T-cell (primary cell): ENCODE results near the gene MYO1A. TPM values are rescaled to one million over a fixed set of nuclear protein-coding genes. Genes with fewer than 3 reads are reported as not detected.

Experiments
- ATAC-seq, 4 experiments: fragments of 200-7000 bp in 3 of 4; fragments of 150-1000 bp in 1 of 4; cut with Tn5 transposase; replicated peaks in 1 of 4; 1 replicate in 3 of 4; 2 replicates in 1 of 4; pipeline ENCODE4 v1.10.0; 2021; ENCODE audit warnings: moderate library complexity in 3 of 4, mild to moderate bottlenecking in 2 of 4, moderate number of reproducible peaks in 1 of 4
- CTCF ChIA-PET, 2 donors: fragments of 300-600 bp; sonication (Branson Sonifier 250); formaldehyde crosslinking; loops; one replicate each; lab custom pipeline; 2022; ENCODE audit warnings: antibody characterized with exemption in 2 of 2; lab: Charles Lee
- POLR2A ChIA-PET, 2 donors: fragments of 300-600 bp; sonication (Branson Sonifier 250); formaldehyde crosslinking; loops; one replicate each; lab custom pipeline; 2022; ENCODE audit warnings: antibody characterized with exemption in 2 of 2; lab: Charles Lee
- DNase-seq, 35 experiments: peaks; one replicate each; pipeline versions ENCODE4 v3.0.0 to v3.0.0-alpha.2; 2013 to 2023
- H3K27ac ChIP-seq: one replicate; pipeline ENCODE4 v1.5.1; 2013; ENCODE audit warnings: low read length
- H3K27me3 ChIP-seq, 2 experiments: replicated peaks in 1 of 2; 1 replicate in 1 of 2; 2 replicates in 1 of 2; pipeline versions ENCODE4 v1.6.1 to v1.7.0; 2013; ENCODE audit warnings: low read length in 1 of 2, mixed read lengths in 1 of 2; ENCODE audit not compliant: control insufficient read depth in 2 of 2, insufficient read depth in 2 of 2; ENCODE audit errors: extremely low read depth in 1 of 2
- H3K36me3 ChIP-seq, 2 donors: 1 replicate in 1 of 2; 2 replicates in 1 of 2; pipeline versions ENCODE4 v1.6.1 to v1.7.0; 2013; ENCODE audit warnings: low read length in 1 of 2; ENCODE audit not compliant: control insufficient read depth in 2 of 2, insufficient read depth in 1 of 2; ENCODE audit errors: extremely low read depth in 1 of 2
- H3K4me1 ChIP-seq, 2 experiments: 1 replicate in 1 of 2; 2 replicates in 1 of 2; pipeline versions ENCODE4 v1.6.1 to v1.7.0; 2013; ENCODE audit warnings: low read length in 2 of 2, mixed read lengths in 1 of 2; ENCODE audit not compliant: insufficient read depth in 2 of 2, control insufficient read depth in 1 of 2; ENCODE audit errors: extremely low read depth in 1 of 2
- H3K4me3 ChIP-seq, 2 donors: 1 replicate in 1 of 2; 2 replicates in 1 of 2; pipeline versions ENCODE4 v1.5.1 to v1.7.0; 2013; ENCODE audit warnings: mild to moderate bottlenecking in 2 of 2, low read length in 1 of 2, moderate library complexity in 1 of 2; ENCODE audit not compliant: control insufficient read depth in 1 of 2; ENCODE audit errors: extremely low read depth in 1 of 2
- H3K9me3 ChIP-seq: 2 replicates; pipeline ENCODE4 v1.7.0; 2013
- H3K27ac Mint-ChIP-seq, 2 donors: one replicate each; pipeline ENCODE4 v1.8.0; 2020 to 2021; ENCODE audit warnings: mild to moderate bottlenecking in 2 of 2, mixed read lengths in 2 of 2
- H3K27me3 Mint-ChIP-seq, 2 donors: one replicate each; pipeline ENCODE4 v1.8.0; 2021 to 2022; ENCODE audit warnings: mixed read lengths in 2 of 2
- H3K36me3 Mint-ChIP-seq: one replicate; pipeline ENCODE4 v1.8.0; 2021; ENCODE audit warnings: mixed read lengths
- H3K4me1 Mint-ChIP-seq, 3 donors: one replicate each; pipeline ENCODE4 v1.8.0; 2020 to 2022; ENCODE audit warnings: mixed read lengths in 3 of 3, mild to moderate bottlenecking in 1 of 3
- H3K4me3 Mint-ChIP-seq, 3 donors: one replicate each; pipeline ENCODE4 v1.8.0; 2020 to 2022; ENCODE audit warnings: mild to moderate bottlenecking in 3 of 3, mixed read lengths in 3 of 3, moderate library complexity in 3 of 3
- H3K9me3 Mint-ChIP-seq, 3 donors: one replicate each; pipeline ENCODE4 v1.8.0; 2020 to 2022; ENCODE audit warnings: mixed read lengths in 3 of 3
- WGBS: methylation state at CpG from one replicate; pipeline ENCODE4 v1.1.5; 2013; ENCODE audit warnings: missing lambda C conversion rate; ENCODE audit not compliant: insufficient coverage; 5-methylcytosine and 5-hydroxymethylcytosine counted together
- total RNA-seq, 35 experiments: library from RNA in 6 of 35; stranded (reverse) in 6 of 35; fragments of 120-200 nt in 1 of 35; gene quantifications; one replicate each; pipeline versions ENCODE4 v1.2.1 to v1.2.4 and lab custom pipeline; 2013 to 2026

Gene MYO1A
- total RNA-seq, 5 donors from 2014 or later (not counting 1 experiment from before 2014, with no cell fraction given), result 0.54 to 2.2 (median 1.4) TPM

DNA sequence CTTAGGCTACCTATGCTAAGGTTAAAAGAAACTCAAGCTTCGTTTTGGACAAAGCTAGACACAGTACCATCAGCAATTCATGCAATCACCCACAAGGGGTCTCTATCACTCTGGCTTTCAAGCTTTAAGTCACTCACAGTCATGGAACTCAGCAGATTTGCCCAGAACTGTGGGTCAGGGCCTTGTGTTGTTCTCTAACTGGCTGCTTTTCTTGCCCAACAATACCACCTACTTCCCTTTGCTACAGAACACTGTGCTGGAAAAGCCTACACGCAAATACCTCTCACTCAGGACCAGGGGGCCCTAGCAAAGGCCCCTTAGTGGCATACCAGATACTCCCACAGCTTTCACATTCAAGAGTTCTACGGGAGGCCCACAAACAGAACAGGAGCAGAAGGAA, 19.6 kb upstream of the MYO1A start:
- peak; percentile 98 to 100 (median 99) for ATAC-seq
- Histone ChIP-seq H3K27ac (peak overlapping the region; percentile 54), H3K4me3 (no peak overlapping the region), H3K4me1 (peaks cover 5 to 12% of the 10 kb centered on the region in 2 experiments), H3K36me3 (peaks cover 0 to 20% of the 10 kb centered on the region in 2 donors), H3K27me3 (no peaks in the 10 kb centered on the region), H3K9me3 (no peaks in the 10 kb centered on the region)
- peak overlapping the region in 1 of 3 donors; percentile 6 for H3K4me3 Mint-ChIP-seq
- CTCF ChIA-PET, result interaction anchor here (0.6 to 6.9 kb wide), 27 partner anchors 9 to 591 kb away, joined by 3 to 201 read pairs (median 5); partner anchors contain the start of genes STAT6 (in 2 of the 2), LRP1 (in 1 of the 2) and NEMP1 (in 1 of the 2)
- peaks cover 17 to 31% (median 26%) of the 10 kb centered on the region in 3 donors for H3K4me1 Mint-ChIP-seq
- no peaks in the 10 kb centered on the region for H3K9me3 Mint-ChIP-seq
- DNase-seq, result peak in 30 of 35 experiments; percentile 30 to 88 (median 55)
- peaks cover 31% of the 10 kb centered on the region for H3K36me3 Mint-ChIP-seq
- WGBS, result 25% methylated on average over 2 of the region's 3 CpGs
- POLR2A ChIA-PET, result interaction anchor here (0.6 to 2.0 kb wide), 5 partner anchors 8 to 43 kb away, joined by 3 to 9 read pairs (median 3); partner anchors contain the start of gene STAT6 (in 1 of the 2)
- peak overlapping the region; percentile 85 to 92 for H3K27ac Mint-ChIP-seq
- H3K27me3 Mint-ChIP-seq, result no peaks in the 10 kb centered on the region

DNA sequence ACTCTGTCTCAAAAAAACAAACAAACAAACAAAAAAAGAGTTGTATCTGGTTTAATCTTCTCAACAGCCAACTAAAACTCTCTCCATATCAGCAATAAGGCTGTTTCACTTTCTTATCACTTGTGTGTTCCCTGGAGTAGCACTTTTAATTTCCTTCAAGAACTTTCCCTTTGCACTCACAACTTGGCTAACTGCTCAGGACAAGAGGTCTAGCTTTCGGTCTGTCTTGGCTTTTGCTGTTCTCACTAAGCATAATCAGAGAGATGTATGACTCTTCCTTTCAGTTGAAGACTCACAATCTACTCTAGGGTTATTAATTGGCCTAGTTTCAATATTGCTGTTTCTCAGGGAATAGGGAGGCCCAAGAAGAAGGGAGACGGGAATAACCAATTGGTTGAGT, 16.3 kb upstream of the MYO1A start:
- H3K27ac Mint-ChIP-seq, result peak overlapping the region; percentile 44 to 80
- H3K4me1 ChIP-seq, result peaks cover 9 to 22% of the 10 kb centered on the region in 2 experiments
- no peaks in the 10 kb centered on the region for H3K9me3 ChIP-seq
- no peaks in the 10 kb centered on the region for H3K27me3 ChIP-seq
- H3K36me3 Mint-ChIP-seq, result peaks cover 22% of the 10 kb centered on the region
- no CpG with 5 or more reads among the region's 2 CpGs for WGBS
- ChIA-PET CTCF (interaction anchor here (0.5 to 1.7 kb wide), 5 partner anchors 7 to 61 kb away, joined by 3 to 12 read pairs (median 6); partner anchors contain the start of gene STAT6 (in 1 of the 2)), POLR2A (no interaction called here)
- DNase-seq (no peak), ATAC-seq (no peak)
- no peak overlapping the region for H3K4me3 ChIP-seq
- peaks cover 0 to 11% of the 10 kb centered on the region in 2 donors for H3K36me3 ChIP-seq
- peaks cover 30 to 39% (median 36%) of the 10 kb centered on the region in 3 donors for H3K4me1 Mint-ChIP-seq
- H3K9me3 Mint-ChIP-seq, result no peaks in the 10 kb centered on the region
- H3K27me3 Mint-ChIP-seq, result no peaks in the 10 kb centered on the region
- H3K27ac ChIP-seq, result no peak overlapping the region
- H3K4me3 Mint-ChIP-seq, result no peak overlapping the region

DNA sequence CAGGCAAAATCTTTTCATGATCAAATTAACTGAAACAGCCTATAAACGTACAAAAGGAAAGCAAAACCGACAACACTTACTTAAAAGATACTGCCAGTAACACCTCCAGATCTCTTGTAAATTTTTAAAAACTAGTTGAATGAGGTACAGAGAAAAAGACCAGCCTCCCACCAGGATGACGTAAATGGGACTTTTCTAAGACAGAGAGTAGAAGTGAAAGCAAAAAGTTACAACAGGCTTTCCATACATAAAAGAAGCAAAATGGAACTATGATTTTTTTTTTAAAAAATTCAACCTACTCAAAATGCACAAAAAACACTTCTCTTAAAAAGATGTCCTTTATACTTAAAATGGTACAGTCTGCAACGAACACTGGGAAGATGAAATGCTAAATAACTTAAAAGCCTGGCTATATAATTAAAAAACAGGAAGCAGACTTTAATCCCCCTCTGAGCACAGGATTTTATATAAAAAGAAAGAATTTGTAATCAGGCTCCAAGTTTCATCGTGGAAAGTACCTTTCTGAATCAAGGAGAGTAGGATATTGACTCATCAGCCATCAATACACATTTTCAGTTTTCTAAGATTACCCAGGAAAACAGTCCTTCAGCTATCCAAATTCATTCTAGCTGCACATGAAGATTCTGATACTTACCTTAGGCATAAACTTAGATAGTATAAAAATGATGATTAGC, 14.2 kb upstream of the MYO1A start:
- no peaks in the 10 kb centered on the region for H3K9me3 Mint-ChIP-seq
- Histone ChIP-seq H3K36me3 (peaks cover 0 to 7% of the 10 kb centered on the region in 2 donors), H3K9me3 (no peaks in the 10 kb centered on the region), H3K4me1 (peaks cover 4 to 13% of the 10 kb centered on the region in 2 experiments), H3K27ac (peak overlapping the region; percentile 91), H3K4me3 (peak overlapping the region in 1 of 2 donors; percentile 26), H3K27me3 (no peaks in the 10 kb centered on the region)
- H3K27me3 Mint-ChIP-seq, result no peaks in the 10 kb centered on the region
- DNase-seq (peak in 32 of 35 experiments; percentile 17 to 91 (median 61)), ATAC-seq (peak; percentile 84 to 99 (median 88))
- no CpG with 5 or more reads among the region's 5 CpGs for WGBS
- H3K36me3 Mint-ChIP-seq, result peaks cover 19% of the 10 kb centered on the region
- H3K4me3 Mint-ChIP-seq, result peak overlapping the region; percentile 72 to 76 (median 75)
- ChIA-PET CTCF (interaction anchor here (0.7 to 4.3 kb wide), 4 partner anchors 48 to 100 kb away, joined by 3 to 42 read pairs (median 12); partner anchors contain the start of genes STAT6 (in 2 of the 2) and ZBTB39 (in 1 of the 2)), POLR2A (interaction anchor here in 1 of 2 donors (1.0 kb wide), 1 partner anchor 48 kb away, joined by 3 read pairs; no protein-coding TSS in a partner anchor)
- peaks cover 18 to 31% (median 29%) of the 10 kb centered on the region in 3 donors for H3K4me1 Mint-ChIP-seq
- H3K27ac Mint-ChIP-seq, result peak overlapping the region; percentile 96 to 97

DNA sequence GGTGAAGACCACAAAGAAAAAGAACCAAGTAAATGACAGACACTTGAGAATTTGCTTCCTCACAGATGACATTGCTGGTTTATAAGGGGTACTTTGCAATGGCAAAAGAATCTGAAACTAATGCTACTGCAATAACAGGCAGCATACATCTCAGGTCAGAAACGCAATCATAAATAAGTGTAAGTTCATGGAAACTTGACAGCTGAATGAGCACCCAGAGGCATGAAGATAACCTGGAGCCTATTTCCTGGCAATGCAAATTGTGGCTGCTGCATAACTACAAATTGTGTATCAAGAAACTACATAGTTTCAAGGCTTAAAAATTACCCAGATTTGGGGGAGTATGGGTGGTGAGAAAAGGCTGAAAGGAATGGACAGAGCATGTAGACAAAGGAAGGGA, 8.5 kb upstream of the MYO1A start:
- Mint-ChIP-seq H3K27ac (peak overlapping the region; percentile 7 to 30), H3K9me3 (no peaks in the 10 kb centered on the region), H3K36me3 (peaks cover 20% of the 10 kb centered on the region), H3K4me1 (peaks cover 6 to 11% (median 9%) of the 10 kb centered on the region in 3 donors), H3K4me3 (no peak overlapping the region), H3K27me3 (no peaks in the 10 kb centered on the region)
- peaks cover 4 to 6% of the 10 kb centered on the region in 2 experiments for H3K4me1 ChIP-seq
- no peaks in the 10 kb centered on the region for H3K9me3 ChIP-seq
- CTCF ChIA-PET, result interaction anchor here in 1 of 2 donors (1.2 to 1.4 kb wide), 2 partner anchors 47 to 184 kb away, joined by 3 to 4 read pairs; no protein-coding TSS in a partner anchor
- POLR2A ChIA-PET, result no interaction called here
- DNase-seq (no peak), ATAC-seq (no peak)
- WGBS, result 100% methylated on average over 1 of the region's 1 CpG
- no peaks in the 10 kb centered on the region for H3K27me3 ChIP-seq
- no peak overlapping the region for H3K4me3 ChIP-seq
- H3K36me3 ChIP-seq, result peaks cover 3 to 26% of the 10 kb centered on the region in 2 donors
- no peak overlapping the region for H3K27ac ChIP-seq

DNA sequence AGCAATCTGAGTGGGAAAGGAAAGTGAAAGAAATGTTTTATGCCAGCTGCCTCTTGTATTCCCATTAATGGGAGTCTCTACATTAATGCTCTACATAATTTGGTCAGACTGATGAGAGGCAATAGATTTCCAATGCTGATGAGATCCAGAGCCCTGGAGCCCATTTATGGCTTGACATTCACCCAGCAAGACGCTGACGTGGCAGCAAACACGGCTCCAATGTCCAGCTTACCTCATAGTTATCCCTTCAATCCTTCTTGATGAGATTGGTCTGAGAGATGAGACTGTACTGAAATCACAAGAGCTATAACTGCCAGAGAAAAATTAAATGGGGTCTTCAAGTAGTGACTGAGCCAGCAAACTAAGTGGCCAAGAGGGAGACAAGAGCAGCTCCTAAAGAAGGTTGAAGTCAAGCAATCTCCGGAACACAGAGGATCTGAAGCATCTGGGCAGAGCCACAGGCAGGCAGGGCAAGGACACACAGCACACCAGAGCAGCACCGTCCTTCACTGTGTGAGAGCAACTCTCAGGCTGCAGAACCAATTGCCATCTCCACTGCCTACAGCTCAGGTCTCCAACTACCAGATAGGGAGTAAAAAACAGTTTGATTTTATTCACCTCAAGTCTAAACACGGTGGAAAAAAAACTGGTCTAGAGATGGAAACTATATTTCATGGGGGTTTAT, 7.3 kb upstream of the MYO1A start:
- H3K36me3 ChIP-seq, result peaks cover 3 to 26% of the 10 kb centered on the region in 2 donors
- Mint-ChIP-seq H3K4me3 (no peak overlapping the region), H3K27me3 (no peaks in the 10 kb centered on the region), H3K27ac (no peak overlapping the region), H3K9me3 (no peaks in the 10 kb centered on the region), H3K36me3 (peaks cover 20% of the 10 kb centered on the region), H3K4me1 (peaks cover 0 to 6% (median 5%) of the 10 kb centered on the region in 3 donors)
- ATAC-seq (no peak), DNase-seq (no peak)
- CTCF ChIA-PET, result interaction anchor here (0.9 to 1.0 kb wide), 2 partner anchors 29 to 67 kb away, joined by 4 read pairs; no protein-coding TSS in a partner anchor
- POLR2A ChIA-PET, result no interaction called here
- no peaks in the 10 kb centered on the region for H3K4me1 ChIP-seq
- no peaks in the 10 kb centered on the region for H3K9me3 ChIP-seq
- H3K4me3 ChIP-seq, result no peak overlapping the region
- WGBS, result 100% methylated on average over 1 of the region's 6 CpGs
- H3K27ac ChIP-seq, result no peak overlapping the region
- no peaks in the 10 kb centered on the region for H3K27me3 ChIP-seq

DNA sequence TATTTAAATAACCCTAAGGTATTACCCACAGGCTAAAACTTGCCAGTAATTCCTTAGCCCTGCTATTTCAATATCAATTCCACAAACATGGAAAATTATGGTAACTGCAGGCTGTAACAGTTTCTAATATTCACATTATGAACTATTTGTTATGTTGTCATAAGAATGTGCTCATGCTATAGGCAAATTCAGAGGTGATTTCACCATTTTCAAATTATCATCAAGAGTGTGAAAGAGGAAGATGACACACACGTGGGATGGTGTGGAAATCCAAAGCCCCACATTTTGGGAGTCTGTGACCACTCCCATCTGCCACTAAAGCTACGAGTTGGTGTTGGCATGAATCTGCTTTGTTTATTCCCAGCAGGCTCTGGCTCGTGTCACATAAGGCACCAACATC, 5.9 kb upstream of the MYO1A start:
- Mint-ChIP-seq H3K4me3 (no peak overlapping the region), H3K27ac (no peak overlapping the region), H3K27me3 (no peaks in the 10 kb centered on the region), H3K4me1 (peaks cover 0 to 5% (median 3%) of the 10 kb centered on the region in 3 donors), H3K9me3 (no peaks in the 10 kb centered on the region), H3K36me3 (peaks cover 18% of the 10 kb centered on the region)
- no peak for ATAC-seq
- no peak overlapping the region for H3K27ac ChIP-seq
- ChIA-PET POLR2A (no interaction called here), CTCF (no interaction called here)
- no peaks in the 10 kb centered on the region for H3K27me3 ChIP-seq
- no peaks in the 10 kb centered on the region for H3K9me3 ChIP-seq
- WGBS, result no CpG with 5 or more reads among the region's 3 CpGs
- no peak for DNase-seq
- no peak overlapping the region for H3K4me3 ChIP-seq
- H3K4me1 ChIP-seq, result no peaks in the 10 kb centered on the region
- H3K36me3 ChIP-seq, result peaks cover 3 to 26% of the 10 kb centered on the region in 2 donors
